H1 (cell line): ENCODE data around the gene SFMBT2.

Experiments
- BRCA1 ChIP-seq: IDR thresholded peaks from 2 replicates; pipeline ENCODE4 v1.6.1; 2012; ENCODE audit warnings: low read depth, low read length, improper control_type of control experiment
- EZH2 ChIP-seq: fragments of 200-600 bp; sonication (generic); IDR thresholded peaks from 2 replicates; pipeline ENCODE4 v1.7.1; 2012; ENCODE audit warnings: low read depth, mild to moderate bottlenecking, moderate library complexity, low read length, inconsistent platforms; ENCODE audit not compliant: severe bottlenecking
- KDM4A ChIP-seq: IDR thresholded peaks from one replicate; pipeline ENCODE4 v1.7.1; 2012; ENCODE audit warnings: low read depth, mild to moderate bottlenecking, moderate library complexity, low read length, inconsistent platforms; ENCODE audit not compliant: severe bottlenecking
- POLR2AphosphoS5 ChIP-seq: IDR thresholded peaks from 2 replicates; pipeline ENCODE4 v1.6.1; 2011; ENCODE audit warnings: low read depth, low read length
- TF ChIP-seq, protein P1 (sequence below), 3 experiments: IDR thresholded peaks; 1 replicate in 2 of 3; 2 replicates in 1 of 3; pipeline versions ENCODE4 v1.5.1 to v1.6.1; 2011; ENCODE audit warnings: low read length in 3 of 3, mild to moderate bottlenecking in 3 of 3, inconsistent platforms in 2 of 3, low read depth in 1 of 3, moderate library complexity in 1 of 3; ENCODE audit not compliant: insufficient read depth in 1 of 3; ENCODE audit errors: control extremely low read depth in 1 of 3

GRCh38 chr10:7361316-7361715 lies 49.5 kb downstream of the SFMBT2 start:
- TF ChIP-seq BRCA1 (no peak), KDM4A (no peak), EZH2 (no peak), POLR2AphosphoS5 (no peak)
- TF ChIP-seq, protein P1, sequence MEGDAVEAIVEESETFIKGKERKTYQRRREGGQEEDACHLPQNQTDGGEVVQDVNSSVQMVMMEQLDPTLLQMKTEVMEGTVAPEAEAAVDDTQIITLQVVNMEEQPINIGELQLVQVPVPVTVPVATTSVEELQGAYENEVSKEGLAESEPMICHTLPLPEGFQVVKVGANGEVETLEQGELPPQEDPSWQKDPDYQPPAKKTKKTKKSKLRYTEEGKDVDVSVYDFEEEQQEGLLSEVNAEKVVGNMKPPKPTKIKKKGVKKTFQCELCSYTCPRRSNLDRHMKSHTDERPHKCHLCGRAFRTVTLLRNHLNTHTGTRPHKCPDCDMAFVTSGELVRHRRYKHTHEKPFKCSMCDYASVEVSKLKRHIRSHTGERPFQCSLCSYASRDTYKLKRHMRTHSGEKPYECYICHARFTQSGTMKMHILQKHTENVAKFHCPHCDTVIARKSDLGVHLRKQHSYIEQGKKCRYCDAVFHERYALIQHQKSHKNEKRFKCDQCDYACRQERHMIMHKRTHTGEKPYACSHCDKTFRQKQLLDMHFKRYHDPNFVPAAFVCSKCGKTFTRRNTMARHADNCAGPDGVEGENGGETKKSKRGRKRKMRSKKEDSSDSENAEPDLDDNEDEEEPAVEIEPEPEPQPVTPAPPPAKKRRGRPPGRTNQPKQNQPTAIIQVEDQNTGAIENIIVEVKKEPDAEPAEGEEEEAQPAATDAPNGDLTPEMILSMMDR (IDR thresholded peaks at IDR 0.05; ENCODE audit: control extremely low read depth in 1 of 3, insufficient read depth in 1 of 3, low read depth in 1 of 3, low read length in 3 of 3): no peak
